ENCODE data around the gene MATK.

The MATK gene

GRCh38 chr19:3809881-3810707 is 23.9 kb upstream of the MATK start:
- DNase-seq (ENCODE audit: low read depth, low spot score): no peak
- ChIA-PET CTCF (interaction anchor here (0.9 to 4.7 kb wide), 2 partner anchors 8 to 12 kb away, joined by 3 to 17 read pairs; no protein-coding TSS in a partner anchor), POLR2A (no interaction called here)
- no peak overlapping the region for H3K4me3 ChIP-seq (ENCODE audit: low read depth, low read length)
- TF ChIP-seq, protein P1, sequence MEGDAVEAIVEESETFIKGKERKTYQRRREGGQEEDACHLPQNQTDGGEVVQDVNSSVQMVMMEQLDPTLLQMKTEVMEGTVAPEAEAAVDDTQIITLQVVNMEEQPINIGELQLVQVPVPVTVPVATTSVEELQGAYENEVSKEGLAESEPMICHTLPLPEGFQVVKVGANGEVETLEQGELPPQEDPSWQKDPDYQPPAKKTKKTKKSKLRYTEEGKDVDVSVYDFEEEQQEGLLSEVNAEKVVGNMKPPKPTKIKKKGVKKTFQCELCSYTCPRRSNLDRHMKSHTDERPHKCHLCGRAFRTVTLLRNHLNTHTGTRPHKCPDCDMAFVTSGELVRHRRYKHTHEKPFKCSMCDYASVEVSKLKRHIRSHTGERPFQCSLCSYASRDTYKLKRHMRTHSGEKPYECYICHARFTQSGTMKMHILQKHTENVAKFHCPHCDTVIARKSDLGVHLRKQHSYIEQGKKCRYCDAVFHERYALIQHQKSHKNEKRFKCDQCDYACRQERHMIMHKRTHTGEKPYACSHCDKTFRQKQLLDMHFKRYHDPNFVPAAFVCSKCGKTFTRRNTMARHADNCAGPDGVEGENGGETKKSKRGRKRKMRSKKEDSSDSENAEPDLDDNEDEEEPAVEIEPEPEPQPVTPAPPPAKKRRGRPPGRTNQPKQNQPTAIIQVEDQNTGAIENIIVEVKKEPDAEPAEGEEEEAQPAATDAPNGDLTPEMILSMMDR (IDR thresholded peaks at IDR 0.05; ENCODE audit: insufficient read depth, low read length, missing control alignments): no peak

DNA sequence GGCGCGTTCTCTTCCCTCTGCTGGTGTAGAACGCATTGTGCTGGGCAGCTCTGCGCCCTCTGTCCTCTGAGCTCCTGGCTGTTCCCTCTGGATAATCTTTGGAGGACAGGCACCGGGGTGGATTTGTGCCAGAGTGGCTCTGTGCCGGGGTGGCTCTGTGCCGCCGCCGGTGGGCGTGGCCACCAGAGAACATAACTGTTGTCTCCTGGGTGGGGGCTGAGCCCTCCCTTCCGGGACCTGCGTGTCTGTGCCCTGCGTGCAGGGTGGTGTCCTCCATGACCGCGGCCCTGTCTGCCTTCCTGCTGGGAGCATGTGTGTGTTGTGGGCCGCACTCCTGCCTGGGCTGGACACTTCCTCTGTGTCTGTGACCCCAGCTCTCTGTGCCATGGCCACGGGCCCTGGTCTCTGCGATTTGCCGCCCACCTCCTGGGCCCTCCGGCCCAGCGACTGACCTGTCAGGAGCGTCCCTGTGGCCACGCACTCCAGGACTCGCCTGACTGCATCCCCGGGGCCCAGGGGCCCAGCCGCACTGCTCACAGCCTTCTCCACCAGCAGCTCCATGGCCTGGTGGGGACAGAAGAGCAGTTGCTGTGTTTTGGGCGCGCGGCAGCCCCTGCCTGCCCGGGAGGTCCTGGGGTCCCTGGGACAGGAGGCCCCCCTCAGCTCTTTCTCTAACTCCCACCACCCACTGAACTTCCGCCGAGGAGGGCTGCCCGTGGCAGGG is 22.4 kb upstream of the MATK start:
- ChIA-PET POLR2A (no interaction called here), CTCF (interaction anchor here (0.9 kb wide), 1 partner anchor 9 kb away, joined by 3 read pairs; no protein-coding TSS in a partner anchor)
- no peak for DNase-seq (ENCODE audit: low read depth, low spot score)
- TF ChIP-seq, protein P1 (IDR thresholded peaks at IDR 0.05; ENCODE audit: insufficient read depth, low read length, missing control alignments): no peak
- H3K4me3 ChIP-seq (ENCODE audit: low read depth, low read length): no peak overlapping the region

DNA sequence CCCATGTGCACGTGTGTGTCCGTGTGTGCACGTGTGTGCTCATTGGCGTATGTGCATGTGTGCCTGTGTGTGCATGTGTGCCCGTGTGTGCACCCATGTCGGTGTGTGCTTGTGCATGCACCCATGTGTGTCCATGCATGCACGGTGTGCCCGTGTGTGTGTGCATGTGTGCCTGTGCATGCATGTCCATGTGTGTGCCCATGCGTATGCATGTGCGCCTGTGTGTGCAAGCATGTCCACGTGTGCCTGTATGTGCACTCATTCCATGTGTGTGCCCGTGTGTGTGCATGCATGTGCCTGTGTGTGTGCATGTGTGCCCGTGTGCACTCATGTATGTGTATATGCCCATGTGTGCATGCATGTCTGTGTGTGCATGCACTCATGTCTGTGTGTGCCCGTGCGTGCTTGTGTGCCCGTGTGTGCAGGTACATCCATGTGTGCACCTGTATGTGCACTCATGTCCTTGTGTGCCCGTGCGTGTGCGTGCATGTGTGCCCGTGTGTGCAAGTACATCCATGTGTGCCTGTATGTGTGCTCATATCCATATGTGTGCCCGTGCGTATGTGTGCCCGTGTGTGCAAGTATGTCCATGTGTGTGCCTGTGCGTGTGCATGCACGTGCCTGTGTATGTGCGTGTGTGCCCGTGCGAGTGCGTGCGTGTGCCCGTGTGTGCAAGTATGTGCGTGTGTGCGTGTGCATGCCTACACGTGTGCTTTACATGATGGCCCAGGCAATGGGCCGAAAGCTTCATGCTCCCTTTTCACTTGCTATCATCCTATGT is 21.6 kb upstream of the MATK start:
- POLR2A ChIA-PET: no interaction called here
- no peak for DNase-seq (ENCODE audit: low read depth, low spot score)
- TF ChIP-seq, protein P1 (IDR thresholded peaks at IDR 0.05; ENCODE audit: insufficient read depth, low read length, missing control alignments): no peak
- CTCF ChIA-PET: no interaction called here
- no peak overlapping the region for H3K4me3 ChIP-seq (ENCODE audit: low read depth, low read length)

DNA sequence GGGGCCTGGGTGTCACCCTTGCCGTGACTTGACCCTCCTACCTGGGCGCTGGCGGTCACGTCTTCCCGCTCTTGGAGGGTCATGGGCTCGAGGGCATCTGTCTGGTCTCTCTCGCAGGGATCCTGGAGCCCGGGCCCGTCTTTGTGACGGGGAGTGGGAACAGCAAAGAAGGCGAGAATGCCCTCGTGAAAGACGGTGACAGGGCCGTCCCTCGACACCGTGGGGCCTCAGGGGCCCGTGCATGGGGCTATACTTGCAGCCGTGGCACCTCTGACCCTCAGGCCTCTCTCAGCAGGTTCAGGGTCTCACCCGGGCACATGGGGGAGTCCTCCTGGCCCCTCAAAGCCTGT is 20.9 kb upstream of the MATK start:
- POLR2A ChIA-PET: no interaction called here
- TF ChIP-seq, protein P1 (IDR thresholded peaks at IDR 0.05; ENCODE audit: insufficient read depth, low read length, missing control alignments): no peak
- H3K4me3 ChIP-seq (ENCODE audit: low read depth, low read length): no peak overlapping the region
- CTCF ChIA-PET: no interaction called here
- no peak for DNase-seq (ENCODE audit: low read depth, low spot score)

- CTCF ChIA-PET: no interaction called here
- no peak for DNase-seq (ENCODE audit: low read depth, low spot score)
- H3K4me3 ChIP-seq (ENCODE audit: low read depth, low read length): no peak overlapping the region
- TF ChIP-seq, protein P1 (IDR thresholded peaks at IDR 0.05; ENCODE audit: insufficient read depth, low read length, missing control alignments): no peak
- POLR2A ChIA-PET: no interaction called here
These were observed 19.7 kb upstream of the MATK start for GRCh38 chr19:3805859-3806258.

DNA sequence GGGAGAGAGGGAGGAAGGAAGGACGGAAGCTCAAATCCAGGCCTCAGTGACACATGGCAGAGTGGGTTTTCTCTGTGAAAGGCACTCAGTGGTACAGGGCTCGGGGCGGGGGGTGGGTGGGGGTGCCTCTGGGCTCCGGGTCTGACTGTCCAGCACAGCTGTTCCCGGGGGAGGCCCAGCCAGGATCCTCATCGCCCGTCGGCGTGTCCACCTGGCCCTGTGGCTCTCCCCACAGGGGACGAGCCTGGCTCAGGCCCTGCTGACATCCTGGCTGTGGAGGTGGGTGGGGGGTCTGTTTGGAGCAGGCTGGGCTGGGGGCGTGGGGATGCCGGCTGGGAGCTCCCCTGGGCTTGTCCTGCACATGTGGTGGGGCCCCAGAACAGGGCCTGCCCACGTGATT is 18.2 kb upstream of the MATK start:
- POLR2A ChIA-PET: no interaction called here

More for the DNA sequence above, 18.2 kb upstream of the MATK start:
- no peak overlapping the region for H3K4me3 ChIP-seq (ENCODE audit: low read depth, low read length)
- TF ChIP-seq, protein P1 (IDR thresholded peaks at IDR 0.05; ENCODE audit: insufficient read depth, low read length, missing control alignments): no peak
- no peak for DNase-seq (ENCODE audit: low read depth, low spot score)
- CTCF ChIA-PET: interaction anchor here (1.1 kb wide), 2 partner anchors 17 to 42 kb away, joined by 3 to 4 read pairs; partner anchors contain the start of gene MRPL54

All from AG04449 (cell line).